ENCODE measurements around the gene SLC22A5. TPM values are rescaled to one million over a fixed set of nuclear protein-coding genes. Genes with fewer than 3 reads are reported as not detected.

The SLC22A5 gene
- total RNA-seq, 1 experiment from 2014 or later, result 3.6 TPM

DNA sequence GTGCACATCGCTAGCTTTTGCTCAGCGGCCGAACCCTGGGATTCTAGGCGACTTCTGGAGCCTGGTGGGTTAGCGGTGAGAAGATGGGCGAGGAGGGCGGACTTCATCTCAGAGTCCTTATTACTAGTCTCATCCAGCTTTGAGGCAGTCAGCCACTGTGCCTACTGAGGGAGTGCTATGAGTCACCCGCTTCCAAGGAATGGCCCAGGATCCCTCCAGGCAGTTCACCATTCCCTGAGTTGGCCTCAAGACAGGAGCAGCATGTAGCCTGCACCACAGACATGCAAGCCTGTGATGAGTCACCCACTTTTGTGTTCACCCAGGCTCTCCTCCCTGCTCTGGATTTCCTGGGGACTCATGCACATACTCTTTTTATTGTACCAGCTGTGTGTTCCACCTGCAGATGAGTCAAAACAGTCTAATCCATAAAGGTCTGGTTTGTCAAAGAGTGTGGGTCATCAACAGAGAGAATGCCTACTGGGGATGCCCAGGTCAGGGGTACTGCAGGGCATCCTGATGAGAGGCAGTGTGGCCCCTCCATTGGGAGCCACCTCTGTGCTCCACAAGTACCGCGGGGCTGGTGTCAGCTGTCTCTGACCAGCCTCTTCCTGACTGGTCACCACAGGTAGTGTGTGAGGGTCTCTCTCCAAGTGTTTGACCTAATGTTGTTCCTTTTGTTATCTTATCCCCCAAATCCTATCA is 20.2 kb downstream of the SLC22A5 start:
- Mint-ChIP-seq H3K36me3 (no peaks in the 10 kb centered on the region), H3K4me3 (no peak overlapping the region), H3K9me3 (no peaks in the 10 kb centered on the region), H3K27me3 (ENCODE audit: low read depth) (no peaks in the 10 kb centered on the region), H3K4me1 (peaks cover 8% of the 10 kb centered on the region), H3K27ac (no peak overlapping the region)
- DNase-seq (ENCODE audit: low spot score) (no peak), ATAC-seq (no peak)
- POLR2A ChIA-PET, result no interaction called here
- TF ChIP-seq SMAD4 (CRISPR knock-in tag; IDR thresholded peaks at IDR 0.05) (no peak), GTF2I (CRISPR knock-in tag; conservative IDR thresholded peaks at IDR 0.05) (no peak), RORB (CRISPR knock-in tag; IDR thresholded peaks at IDR 0.05) (no peak), GRHL2 (CRISPR knock-in tag; IDR thresholded peaks at IDR 0.05; ENCODE audit: insufficient replicate concordance, severe bottlenecking) (no peak), NR3C1 (CRISPR knock-in tag; conservative IDR thresholded peaks at IDR 0.05; ENCODE audit: low read depth) (no peak), FOXJ3 (CRISPR knock-in tag; IDR thresholded peaks at IDR 0.05; ENCODE audit: borderline replicate concordance) (no peak), ZNF317 (CRISPR knock-in tag; IDR thresholded peaks at IDR 0.05; ENCODE audit: borderline replicate concordance, low read depth) (no peak), GABPB1 (CRISPR knock-in tag; IDR thresholded peaks at IDR 0.05) (no peak), TEAD4 (CRISPR knock-in tag; IDR thresholded peaks at IDR 0.05) (no peak), HMGA2 (CRISPR knock-in tag; IDR thresholded peaks at IDR 0.05) (no peak)
- TF ChIP-seq, protein P1, sequence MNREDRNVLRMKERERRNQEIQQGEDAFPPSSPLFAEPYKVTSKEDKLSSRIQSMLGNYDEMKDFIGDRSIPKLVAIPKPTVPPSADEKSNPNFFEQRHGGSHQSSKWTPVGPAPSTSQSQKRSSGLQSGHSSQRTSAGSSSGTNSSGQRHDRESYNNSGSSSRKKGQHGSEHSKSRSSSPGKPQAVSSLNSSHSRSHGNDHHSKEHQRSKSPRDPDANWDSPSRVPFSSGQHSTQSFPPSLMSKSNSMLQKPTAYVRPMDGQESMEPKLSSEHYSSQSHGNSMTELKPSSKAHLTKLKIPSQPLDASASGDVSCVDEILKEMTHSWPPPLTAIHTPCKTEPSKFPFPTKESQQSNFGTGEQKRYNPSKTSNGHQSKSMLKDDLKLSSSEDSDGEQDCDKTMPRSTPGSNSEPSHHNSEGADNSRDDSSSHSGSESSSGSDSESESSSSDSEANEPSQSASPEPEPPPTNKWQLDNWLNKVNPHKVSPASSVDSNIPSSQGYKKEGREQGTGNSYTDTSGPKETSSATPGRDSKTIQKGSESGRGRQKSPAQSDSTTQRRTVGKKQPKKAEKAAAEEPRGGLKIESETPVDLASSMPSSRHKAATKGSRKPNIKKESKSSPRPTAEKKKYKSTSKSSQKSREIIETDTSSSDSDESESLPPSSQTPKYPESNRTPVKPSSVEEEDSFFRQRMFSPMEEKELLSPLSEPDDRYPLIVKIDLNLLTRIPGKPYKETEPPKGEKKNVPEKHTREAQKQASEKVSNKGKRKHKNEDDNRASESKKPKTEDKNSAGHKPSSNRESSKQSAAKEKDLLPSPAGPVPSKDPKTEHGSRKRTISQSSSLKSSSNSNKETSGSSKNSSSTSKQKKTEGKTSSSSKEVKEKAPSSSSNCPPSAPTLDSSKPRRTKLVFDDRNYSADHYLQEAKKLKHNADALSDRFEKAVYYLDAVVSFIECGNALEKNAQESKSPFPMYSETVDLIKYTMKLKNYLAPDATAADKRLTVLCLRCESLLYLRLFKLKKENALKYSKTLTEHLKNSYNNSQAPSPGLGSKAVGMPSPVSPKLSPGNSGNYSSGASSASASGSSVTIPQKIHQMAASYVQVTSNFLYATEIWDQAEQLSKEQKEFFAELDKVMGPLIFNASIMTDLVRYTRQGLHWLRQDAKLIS (CRISPR knock-in tag; IDR thresholded peaks at IDR 0.05; ENCODE audit: borderline replicate concordance), result no peak
- TF ChIP-seq, protein P2, sequence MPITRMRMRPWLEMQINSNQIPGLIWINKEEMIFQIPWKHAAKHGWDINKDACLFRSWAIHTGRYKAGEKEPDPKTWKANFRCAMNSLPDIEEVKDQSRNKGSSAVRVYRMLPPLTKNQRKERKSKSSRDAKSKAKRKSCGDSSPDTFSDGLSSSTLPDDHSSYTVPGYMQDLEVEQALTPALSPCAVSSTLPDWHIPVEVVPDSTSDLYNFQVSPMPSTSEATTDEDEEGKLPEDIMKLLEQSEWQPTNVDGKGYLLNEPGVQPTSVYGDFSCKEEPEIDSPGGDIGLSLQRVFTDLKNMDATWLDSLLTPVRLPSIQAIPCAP (CRISPR knock-in tag; IDR thresholded peaks at IDR 0.05), result no peak
- TF ChIP-seq, protein P3, sequence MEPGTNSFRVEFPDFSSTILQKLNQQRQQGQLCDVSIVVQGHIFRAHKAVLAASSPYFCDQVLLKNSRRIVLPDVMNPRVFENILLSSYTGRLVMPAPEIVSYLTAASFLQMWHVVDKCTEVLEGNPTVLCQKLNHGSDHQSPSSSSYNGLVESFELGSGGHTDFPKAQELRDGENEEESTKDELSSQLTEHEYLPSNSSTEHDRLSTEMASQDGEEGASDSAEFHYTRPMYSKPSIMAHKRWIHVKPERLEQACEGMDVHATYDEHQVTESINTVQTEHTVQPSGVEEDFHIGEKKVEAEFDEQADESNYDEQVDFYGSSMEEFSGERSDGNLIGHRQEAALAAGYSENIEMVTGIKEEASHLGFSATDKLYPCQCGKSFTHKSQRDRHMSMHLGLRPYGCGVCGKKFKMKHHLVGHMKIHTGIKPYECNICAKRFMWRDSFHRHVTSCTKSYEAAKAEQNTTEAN (CRISPR knock-in tag; IDR thresholded peaks at IDR 0.05), result no peak
- TF ChIP-seq, protein P4, sequence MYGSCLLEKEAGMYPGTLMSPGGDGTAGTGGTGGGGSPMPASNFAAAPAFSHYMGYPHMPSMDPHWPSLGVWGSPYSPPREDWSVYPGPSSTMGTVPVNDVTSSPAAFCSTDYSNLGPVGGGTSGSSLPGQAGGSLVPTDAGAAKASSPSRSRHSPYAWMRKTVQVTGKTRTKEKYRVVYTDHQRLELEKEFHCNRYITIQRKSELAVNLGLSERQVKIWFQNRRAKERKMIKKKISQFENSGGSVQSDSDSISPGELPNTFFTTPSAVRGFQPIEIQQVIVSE (CRISPR knock-in tag; IDR thresholded peaks at IDR 0.05; ENCODE audit: borderline replicate concordance), result no peak
- TF ChIP-seq, protein P5, sequence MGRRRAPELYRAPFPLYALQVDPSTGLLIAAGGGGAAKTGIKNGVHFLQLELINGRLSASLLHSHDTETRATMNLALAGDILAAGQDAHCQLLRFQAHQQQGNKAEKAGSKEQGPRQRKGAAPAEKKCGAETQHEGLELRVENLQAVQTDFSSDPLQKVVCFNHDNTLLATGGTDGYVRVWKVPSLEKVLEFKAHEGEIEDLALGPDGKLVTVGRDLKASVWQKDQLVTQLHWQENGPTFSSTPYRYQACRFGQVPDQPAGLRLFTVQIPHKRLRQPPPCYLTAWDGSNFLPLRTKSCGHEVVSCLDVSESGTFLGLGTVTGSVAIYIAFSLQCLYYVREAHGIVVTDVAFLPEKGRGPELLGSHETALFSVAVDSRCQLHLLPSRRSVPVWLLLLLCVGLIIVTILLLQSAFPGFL (CRISPR knock-in tag; IDR thresholded peaks at IDR 0.05; ENCODE audit: borderline replicate concordance), result no peak
- TF ChIP-seq, protein P6, sequence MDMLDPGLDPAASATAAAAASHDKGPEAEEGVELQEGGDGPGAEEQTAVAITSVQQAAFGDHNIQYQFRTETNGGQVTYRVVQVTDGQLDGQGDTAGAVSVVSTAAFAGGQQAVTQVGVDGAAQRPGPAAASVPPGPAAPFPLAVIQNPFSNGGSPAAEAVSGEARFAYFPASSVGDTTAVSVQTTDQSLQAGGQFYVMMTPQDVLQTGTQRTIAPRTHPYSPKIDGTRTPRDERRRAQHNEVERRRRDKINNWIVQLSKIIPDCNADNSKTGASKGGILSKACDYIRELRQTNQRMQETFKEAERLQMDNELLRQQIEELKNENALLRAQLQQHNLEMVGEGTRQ (CRISPR knock-in tag; IDR thresholded peaks at IDR 0.05), result no peak
- TF ChIP-seq, protein P7, sequence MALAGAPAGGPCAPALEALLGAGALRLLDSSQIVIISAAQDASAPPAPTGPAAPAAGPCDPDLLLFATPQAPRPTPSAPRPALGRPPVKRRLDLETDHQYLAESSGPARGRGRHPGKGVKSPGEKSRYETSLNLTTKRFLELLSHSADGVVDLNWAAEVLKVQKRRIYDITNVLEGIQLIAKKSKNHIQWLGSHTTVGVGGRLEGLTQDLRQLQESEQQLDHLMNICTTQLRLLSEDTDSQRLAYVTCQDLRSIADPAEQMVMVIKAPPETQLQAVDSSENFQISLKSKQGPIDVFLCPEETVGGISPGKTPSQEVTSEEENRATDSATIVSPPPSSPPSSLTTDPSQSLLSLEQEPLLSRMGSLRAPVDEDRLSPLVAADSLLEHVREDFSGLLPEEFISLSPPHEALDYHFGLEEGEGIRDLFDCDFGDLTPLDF (CRISPR knock-in tag; IDR thresholded peaks at IDR 0.05), result no peak
- TF ChIP-seq, protein P8, sequence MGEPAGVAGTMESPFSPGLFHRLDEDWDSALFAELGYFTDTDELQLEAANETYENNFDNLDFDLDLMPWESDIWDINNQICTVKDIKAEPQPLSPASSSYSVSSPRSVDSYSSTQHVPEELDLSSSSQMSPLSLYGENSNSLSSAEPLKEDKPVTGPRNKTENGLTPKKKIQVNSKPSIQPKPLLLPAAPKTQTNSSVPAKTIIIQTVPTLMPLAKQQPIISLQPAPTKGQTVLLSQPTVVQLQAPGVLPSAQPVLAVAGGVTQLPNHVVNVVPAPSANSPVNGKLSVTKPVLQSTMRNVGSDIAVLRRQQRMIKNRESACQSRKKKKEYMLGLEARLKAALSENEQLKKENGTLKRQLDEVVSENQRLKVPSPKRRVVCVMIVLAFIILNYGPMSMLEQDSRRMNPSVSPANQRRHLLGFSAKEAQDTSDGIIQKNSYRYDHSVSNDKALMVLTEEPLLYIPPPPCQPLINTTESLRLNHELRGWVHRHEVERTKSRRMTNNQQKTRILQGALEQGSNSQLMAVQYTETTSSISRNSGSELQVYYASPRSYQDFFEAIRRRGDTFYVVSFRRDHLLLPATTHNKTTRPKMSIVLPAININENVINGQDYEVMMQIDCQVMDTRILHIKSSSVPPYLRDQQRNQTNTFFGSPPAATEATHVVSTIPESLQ (CRISPR knock-in tag; IDR thresholded peaks at IDR 0.05), result no peak
- CTCF ChIA-PET, result interaction anchor here (0.5 to 4.2 kb wide), 6 partner anchors 9 to 232 kb away, joined by 3 to 62 read pairs (median 4); no protein-coding TSS in a partner anchor

Data from WTC11 (cell line).